Measurements from ENCODE around the gene NCDN.

NCDN gene

GRCh38 chr1:35564884-35565741 is 7.5 kb downstream of the NCDN start:
- FAIRE-seq (no peak), DNase-seq (ENCODE audit: insufficient read length, low spot score) (no peak)
- TF ChIP-seq, protein P1, sequence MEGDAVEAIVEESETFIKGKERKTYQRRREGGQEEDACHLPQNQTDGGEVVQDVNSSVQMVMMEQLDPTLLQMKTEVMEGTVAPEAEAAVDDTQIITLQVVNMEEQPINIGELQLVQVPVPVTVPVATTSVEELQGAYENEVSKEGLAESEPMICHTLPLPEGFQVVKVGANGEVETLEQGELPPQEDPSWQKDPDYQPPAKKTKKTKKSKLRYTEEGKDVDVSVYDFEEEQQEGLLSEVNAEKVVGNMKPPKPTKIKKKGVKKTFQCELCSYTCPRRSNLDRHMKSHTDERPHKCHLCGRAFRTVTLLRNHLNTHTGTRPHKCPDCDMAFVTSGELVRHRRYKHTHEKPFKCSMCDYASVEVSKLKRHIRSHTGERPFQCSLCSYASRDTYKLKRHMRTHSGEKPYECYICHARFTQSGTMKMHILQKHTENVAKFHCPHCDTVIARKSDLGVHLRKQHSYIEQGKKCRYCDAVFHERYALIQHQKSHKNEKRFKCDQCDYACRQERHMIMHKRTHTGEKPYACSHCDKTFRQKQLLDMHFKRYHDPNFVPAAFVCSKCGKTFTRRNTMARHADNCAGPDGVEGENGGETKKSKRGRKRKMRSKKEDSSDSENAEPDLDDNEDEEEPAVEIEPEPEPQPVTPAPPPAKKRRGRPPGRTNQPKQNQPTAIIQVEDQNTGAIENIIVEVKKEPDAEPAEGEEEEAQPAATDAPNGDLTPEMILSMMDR (IDR thresholded peaks at IDR 0.05; ENCODE audit: insufficient read depth, missing control alignments), result no peak

DNA sequence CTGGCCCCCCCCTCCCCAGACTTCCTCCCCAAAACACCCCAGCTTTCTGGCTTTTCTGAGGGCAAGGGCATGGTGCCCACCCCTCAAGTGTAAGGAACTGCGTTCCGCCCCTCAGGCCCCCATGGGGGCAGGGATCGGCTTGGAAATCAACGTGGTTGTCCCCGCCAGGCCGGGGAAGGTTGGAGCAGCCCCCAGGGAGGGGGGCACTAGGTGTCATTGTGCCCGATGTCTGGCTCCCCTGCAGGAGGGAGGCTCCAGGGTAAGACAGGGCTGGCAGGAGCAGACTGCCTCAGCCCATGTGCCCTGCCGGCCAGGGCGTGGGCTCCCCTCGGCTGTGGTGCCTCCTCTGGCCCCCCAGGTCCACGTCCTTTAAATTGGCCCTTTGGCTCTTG is 8.1 kb downstream of the NCDN start:
- FAIRE-seq (no peak), DNase-seq (ENCODE audit: insufficient read length, low spot score) (no peak)
- TF ChIP-seq, protein P1 (IDR thresholded peaks at IDR 0.05; ENCODE audit: insufficient read depth, missing control alignments), result no peak

DNA sequence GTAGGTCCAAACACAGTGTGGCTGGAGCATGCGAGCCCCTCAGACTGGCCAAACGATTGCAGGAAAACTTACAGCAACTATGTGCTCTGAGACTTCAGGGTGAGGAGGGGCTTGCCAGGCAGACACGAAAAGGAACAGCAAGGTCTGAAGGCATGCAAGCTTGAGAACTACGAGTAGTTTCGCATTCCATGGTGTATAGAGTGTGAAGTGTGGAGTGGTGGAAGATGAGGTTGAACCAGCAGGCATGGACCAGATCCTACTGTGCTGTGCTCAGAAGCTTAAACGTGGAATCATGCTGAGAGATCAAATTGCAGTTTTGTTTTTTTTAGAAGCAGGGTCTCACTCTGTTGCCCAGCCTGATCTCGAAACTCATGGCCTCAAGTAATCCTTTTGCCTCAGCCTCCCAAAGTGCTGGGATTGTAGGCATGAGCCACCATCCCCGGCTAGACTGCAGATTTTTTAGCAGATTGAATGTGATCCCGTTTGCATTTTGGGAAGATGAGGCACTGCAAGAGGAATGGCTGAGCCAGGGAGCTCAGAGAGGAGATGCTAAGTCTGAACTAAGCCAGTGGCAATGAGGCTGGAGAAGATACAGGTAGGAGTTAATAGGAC is 10.5 kb downstream of the NCDN start:
- DNase-seq (ENCODE audit: insufficient read length, low spot score) (no peak), FAIRE-seq (no peak)
- TF ChIP-seq, protein P1 (IDR thresholded peaks at IDR 0.05; ENCODE audit: insufficient read depth, missing control alignments), result no peak

GRCh38 chr1:35568975-35569395 is 11.4 kb downstream of the NCDN start:
- TF ChIP-seq, protein P1 (IDR thresholded peaks at IDR 0.05; ENCODE audit: insufficient read depth, missing control alignments), result peak; percentile 96
- peak; percentile 86 for DNase-seq (ENCODE audit: insufficient read length, low spot score)
- peak; percentile 72 for FAIRE-seq

DNA sequence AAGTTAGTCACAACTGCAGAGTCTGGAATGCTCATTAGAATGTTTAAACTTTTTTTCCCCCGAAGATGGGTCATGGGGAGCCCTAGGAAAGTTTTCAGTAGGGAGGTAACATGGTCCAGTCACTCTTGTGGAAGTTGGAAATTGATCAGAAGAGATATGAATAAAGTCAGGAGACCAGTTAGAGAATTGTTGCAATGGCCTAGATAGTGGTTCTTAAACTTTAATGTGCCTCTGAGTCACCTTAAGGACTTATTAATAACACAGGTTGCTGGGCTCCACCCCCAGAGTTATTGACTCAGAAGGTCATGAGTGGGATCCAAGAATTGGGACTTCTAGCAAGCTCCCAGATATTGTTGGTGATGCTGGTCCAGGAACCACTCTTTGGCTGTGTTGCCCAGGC is 12.3 kb downstream of the NCDN start:
- FAIRE-seq (no peak), DNase-seq (ENCODE audit: insufficient read length, low spot score) (no peak)
- TF ChIP-seq, protein P1 (IDR thresholded peaks at IDR 0.05; ENCODE audit: insufficient read depth, missing control alignments), result no peak

DNA sequence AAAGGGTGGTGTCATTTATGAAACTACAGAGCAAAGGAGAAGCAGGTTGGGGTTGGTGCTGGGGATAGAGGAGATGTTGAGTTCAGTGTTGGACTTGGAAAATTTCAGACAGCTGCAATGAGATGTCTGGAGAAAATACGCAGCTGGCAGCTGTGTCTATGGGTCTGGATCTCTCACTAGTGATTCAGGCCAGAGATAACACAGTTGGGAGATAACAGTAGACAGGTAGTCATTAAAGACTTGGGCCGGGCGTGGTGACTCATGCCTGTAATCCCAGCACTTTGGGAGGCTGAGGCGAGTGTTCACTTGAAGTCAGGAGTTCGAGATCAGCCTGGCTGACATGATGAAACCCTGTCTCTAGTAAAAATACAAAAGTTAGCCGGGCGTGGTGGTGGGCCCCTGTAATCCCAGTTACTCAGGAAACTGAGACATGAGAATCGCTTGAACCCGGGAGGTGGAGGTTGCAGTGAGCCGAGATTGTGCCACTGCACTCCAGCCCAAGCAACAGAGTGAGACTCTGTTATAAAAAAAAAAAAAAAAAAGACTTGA is 13.1 kb downstream of the NCDN start:
- FAIRE-seq (no peak), DNase-seq (ENCODE audit: insufficient read length, low spot score) (no peak)
- TF ChIP-seq, protein P1 (IDR thresholded peaks at IDR 0.05; ENCODE audit: insufficient read depth, missing control alignments), result no peak

Data from D721Med (cell line).